Fibroblast of skin of abdomen (primary cell): Measurements from ENCODE around the gene DERA.
"Not testable (repeated sequence)": the region's sequence is repeated elsewhere in the genome, so short reads cannot be mapped to it uniquely, and the experiment has no call there.

Experiments used
- DNase-seq: peaks from one replicate; pipeline ENCODE4 v3.0.0-alpha.2; 2013

DERA gene

GRCh38 chr12:15966426-15966825 lies 55.3 kb downstream of the DERA start:
- DNase-seq: peak; percentile 70

- not testable (repeated sequence) for DNase-seq
These were observed 55.9 kb downstream of the DERA start for GRCh38 chr12:15967053-15967452.

- no peak for DNase-seq
These were observed 60.1 kb downstream of the DERA start for GRCh38 chr12:15971211-15971610.

- DNase-seq: no peak
These were observed 61.8 kb downstream of the DERA start for GRCh38 chr12:15972894-15973293.

GRCh38 chr12:15977999-15978951 lies 67.1 kb downstream of the DERA start:
- DNase-seq: peak; percentile 57

- peak; percentile 94 for DNase-seq
These were observed 68.3 kb downstream of the DERA start for GRCh38 chr12:15979096-15980092.

- DNase-seq: no peak
These were observed 70.9 kb downstream of the DERA start for GRCh38 chr12:15982071-15982470.

GRCh38 chr12:15982471-15982870 lies 71.3 kb downstream of the DERA start:
- peak; percentile 61 for DNase-seq

- no peak for DNase-seq
These were observed 71.8 kb downstream of the DERA start for GRCh38 chr12:15982921-15983320.

GRCh38 chr12:15984097-15984800 lies 73.1 kb downstream of the DERA start:
- no peak for DNase-seq

- no peak for DNase-seq
These were observed 73.8 kb downstream of the DERA start for GRCh38 chr12:15984963-15985362.

- no peak for DNase-seq
These were observed 76.6 kb downstream of the DERA start for GRCh38 chr12:15987696-15988095.

GRCh38 chr12:15988983-15989755 lies 78.0 kb downstream of the DERA start:
- DNase-seq: no peak

- DNase-seq: no peak
These were observed 84.7 kb downstream of the DERA start for GRCh38 chr12:15995801-15996200.

GRCh38 chr12:15996254-15996653 lies 85.1 kb downstream of the DERA start:
- DNase-seq: peak; percentile 64

GRCh38 chr12:15996948-15997347 lies 85.8 kb downstream of the DERA start:
- no peak for DNase-seq

GRCh38 chr12:15997910-15998309 lies 86.8 kb downstream of the DERA start:
- no peak for DNase-seq

- no peak for DNase-seq
These were observed 91.7 kb downstream of the DERA start for GRCh38 chr12:16002880-16003279.

- no peak for DNase-seq
These were observed 92.3 kb downstream of the DERA start for GRCh38 chr12:16003460-16003859.

- no peak for DNase-seq
These were observed 95.6 kb downstream of the DERA start for GRCh38 chr12:16006752-16007151.

- DNase-seq: no peak
These were observed 97.3 kb downstream of the DERA start for GRCh38 chr12:16008421-16008824.

GRCh38 chr12:16012117-16012516 lies 101.0 kb downstream of the DERA start:
- DNase-seq: peak; percentile 16
